Activated CD8-positive, alpha-beta T cell treated with anti-CD3 and anti-CD28 coated beads for 36 hours (primary cell): ENCODE results near the gene ARMC3. TPM values are rescaled to one million over a fixed set of nuclear protein-coding genes. Genes with fewer than 3 reads are reported as not detected.

Experiments used
- ATAC-seq: fragments of 200-7000 bp; cut with Tn5 transposase; one replicate; pipeline ENCODE4 v1.10.0; 2021; ENCODE audit warnings: mild to moderate bottlenecking, moderate library complexity
- CTCF ChIA-PET: fragments of 350-600 bp; sonication (Branson Sonifier 250); formaldehyde crosslinking; loops from one replicate; lab custom pipeline; 2021; ENCODE audit warnings: antibody characterized with exemption; lab: Charles Lee
- POLR2A ChIA-PET: fragments of 350-600 bp; sonication (Branson Sonifier 250); formaldehyde crosslinking; loops from one replicate; lab custom pipeline; 2021; ENCODE audit warnings: antibody characterized with exemption; lab: Charles Lee
- DNase-seq: peaks from one replicate; pipeline ENCODE4 v3.0.0-alpha.2; 2020
- H3K27ac Mint-ChIP-seq: one replicate; pipeline ENCODE4 v1.8.0; 2021; ENCODE audit warnings: mild to moderate bottlenecking, mixed read lengths
- H3K27me3 Mint-ChIP-seq: one replicate; pipeline ENCODE4 v1.8.0; 2021; ENCODE audit warnings: mixed read lengths
- H3K36me3 Mint-ChIP-seq: one replicate; pipeline ENCODE4 v1.8.0; 2021; ENCODE audit warnings: low read depth, mixed read lengths
- H3K4me1 Mint-ChIP-seq: one replicate; pipeline ENCODE4 v1.8.0; 2021; ENCODE audit warnings: low read depth, mixed read lengths
- H3K4me3 Mint-ChIP-seq: one replicate; pipeline ENCODE4 v1.8.0; 2021; ENCODE audit warnings: mild to moderate bottlenecking, moderate library complexity, mixed read lengths
- H3K9me3 Mint-ChIP-seq: one replicate; pipeline ENCODE4 v1.8.0; 2021; ENCODE audit warnings: mixed read lengths
- intact Hi-C: fragments of 100-400 bp; cut with micrococcal nuclease; formaldehyde crosslinking; loops from one replicate; pipeline ENCODE4 v1.10.0; 2022
- total RNA-seq, 2 experiments: library from RNA; stranded (reverse); gene quantifications; one replicate each; pipeline ENCODE4 v1.2.3, GENCODE V29; 2021
- TF ChIP-seq, protein P1 (sequence below): fragments of 200-600 bp; IDR thresholded peaks from one replicate; pipeline ENCODE4 v1.8.0; 2022; ENCODE audit warnings: antibody characterized with exemption, mild to moderate bottlenecking

The ARMC3 gene
- total RNA-seq, 2 experiments from 2014 or later = not detected

DNA sequence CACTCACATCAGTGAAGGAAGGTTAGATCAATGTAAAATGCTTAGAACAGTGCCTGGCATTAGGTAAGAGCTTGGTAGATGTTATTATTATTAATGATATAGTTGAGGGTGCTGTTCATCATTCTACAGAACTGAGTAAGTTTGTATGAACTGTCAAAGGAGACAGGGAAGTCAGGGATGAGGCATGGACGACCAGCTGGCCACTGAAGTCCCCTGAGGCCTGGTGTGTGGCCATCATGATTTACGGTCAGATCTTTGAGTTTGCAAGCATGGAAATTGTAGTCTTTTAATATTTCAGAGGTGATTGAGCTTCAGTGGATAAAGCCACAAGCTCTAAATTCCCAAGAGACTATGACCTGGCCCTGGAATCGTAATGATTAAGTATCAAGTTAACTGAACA lies 6.9 kb downstream of the ARMC3 start:
- DNase-seq (no peak), ATAC-seq (no peak)
- Mint-ChIP-seq H3K9me3 (no peaks in the 10 kb centered on the region), H3K27me3 (no peaks in the 10 kb centered on the region), H3K4me1 (no peaks in the 10 kb centered on the region), H3K36me3 (no peaks in the 10 kb centered on the region), H3K4me3 (no peak overlapping the region), H3K27ac (no peak overlapping the region)
- TF ChIP-seq, protein P1, sequence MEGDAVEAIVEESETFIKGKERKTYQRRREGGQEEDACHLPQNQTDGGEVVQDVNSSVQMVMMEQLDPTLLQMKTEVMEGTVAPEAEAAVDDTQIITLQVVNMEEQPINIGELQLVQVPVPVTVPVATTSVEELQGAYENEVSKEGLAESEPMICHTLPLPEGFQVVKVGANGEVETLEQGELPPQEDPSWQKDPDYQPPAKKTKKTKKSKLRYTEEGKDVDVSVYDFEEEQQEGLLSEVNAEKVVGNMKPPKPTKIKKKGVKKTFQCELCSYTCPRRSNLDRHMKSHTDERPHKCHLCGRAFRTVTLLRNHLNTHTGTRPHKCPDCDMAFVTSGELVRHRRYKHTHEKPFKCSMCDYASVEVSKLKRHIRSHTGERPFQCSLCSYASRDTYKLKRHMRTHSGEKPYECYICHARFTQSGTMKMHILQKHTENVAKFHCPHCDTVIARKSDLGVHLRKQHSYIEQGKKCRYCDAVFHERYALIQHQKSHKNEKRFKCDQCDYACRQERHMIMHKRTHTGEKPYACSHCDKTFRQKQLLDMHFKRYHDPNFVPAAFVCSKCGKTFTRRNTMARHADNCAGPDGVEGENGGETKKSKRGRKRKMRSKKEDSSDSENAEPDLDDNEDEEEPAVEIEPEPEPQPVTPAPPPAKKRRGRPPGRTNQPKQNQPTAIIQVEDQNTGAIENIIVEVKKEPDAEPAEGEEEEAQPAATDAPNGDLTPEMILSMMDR = no peak
- ChIA-PET CTCF (interaction anchor here (1.2 kb wide), 1 partner anchor 12 kb away, joined by 3 read pairs; no protein-coding TSS in a partner anchor), POLR2A (interaction anchor here (0.7 kb wide), 1 partner anchor 90 kb away, joined by 3 read pairs; no protein-coding TSS in a partner anchor)
- intact Hi-C loops = no loop called here

DNA sequence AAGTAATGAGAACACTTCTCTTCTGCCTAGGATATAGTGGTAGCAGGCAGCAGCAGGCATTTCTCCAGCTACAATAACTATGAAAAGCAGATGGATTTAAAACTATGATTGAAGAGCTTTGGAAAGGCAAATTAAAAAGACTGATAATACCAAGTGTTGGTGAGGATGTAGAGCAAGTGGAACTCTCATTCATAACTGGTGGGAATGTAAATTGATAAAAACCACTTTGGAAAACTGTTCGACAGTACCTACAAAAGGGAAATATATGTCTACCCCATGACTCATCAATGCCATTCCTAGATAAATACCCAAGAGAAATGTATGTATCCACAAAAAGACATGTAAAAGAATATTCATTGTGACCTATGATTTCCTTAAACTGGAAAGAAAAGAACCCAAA lies 14.6 kb downstream of the ARMC3 start:
- no peak for ATAC-seq
- intact Hi-C loops = no loop called here
- CTCF ChIA-PET = interaction anchor here (0.6 kb wide), 1 partner anchor 47 kb away, joined by 3 read pairs; no protein-coding TSS in a partner anchor
- Mint-ChIP-seq H3K36me3 (no peaks in the 10 kb centered on the region), H3K27me3 (peaks cover 3% of the 10 kb centered on the region), H3K9me3 (peaks cover 6% of the 10 kb centered on the region), H3K4me3 (no peak overlapping the region), H3K4me1 (peaks cover 14% of the 10 kb centered on the region), H3K27ac (no peak overlapping the region)
- TF ChIP-seq, protein P1 = no peak
- POLR2A ChIA-PET = no interaction called here
- DNase-seq = no peak

DNA sequence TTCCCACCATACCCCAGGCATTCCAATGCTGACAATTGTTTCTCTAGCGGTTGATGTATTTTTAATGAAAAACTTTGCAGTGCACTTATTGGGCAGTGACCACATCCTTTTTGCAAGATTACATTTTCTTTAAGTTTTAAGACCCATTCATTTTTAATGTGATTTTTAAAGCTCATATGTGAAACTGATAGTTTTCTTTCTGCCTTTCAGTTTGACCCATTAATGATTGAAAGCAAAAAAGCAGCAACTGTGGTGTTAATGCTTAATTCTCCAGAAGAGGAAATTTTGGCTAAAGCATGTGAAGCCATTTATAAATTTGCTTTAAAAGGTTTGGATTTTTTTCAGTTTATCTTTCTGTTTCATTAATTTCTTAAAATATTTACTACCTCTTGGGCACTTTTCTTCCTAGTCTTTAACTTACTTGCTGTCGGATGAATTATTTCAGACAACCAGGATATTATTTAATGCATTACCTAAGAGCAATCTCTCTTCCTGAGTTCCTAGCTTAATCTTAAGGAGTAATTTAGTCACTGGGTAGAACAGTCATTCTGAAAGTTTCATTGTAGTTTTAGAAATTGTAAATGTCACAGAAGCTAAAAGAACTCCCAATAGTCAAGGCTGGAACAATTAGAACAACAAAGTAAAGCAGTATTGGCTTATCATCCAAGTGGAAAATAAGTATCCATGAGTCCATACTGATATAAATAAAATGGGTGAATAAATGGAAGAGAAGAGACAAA lies 18.3 kb downstream of the ARMC3 start:
- intact Hi-C loops = no loop called here
- Mint-ChIP-seq H3K27me3 (peaks cover 3% of the 10 kb centered on the region), H3K9me3 (peaks cover 16% of the 10 kb centered on the region), H3K4me3 (no peak overlapping the region), H3K4me1 (peaks cover 14% of the 10 kb centered on the region), H3K27ac (no peak overlapping the region), H3K36me3 (no peaks in the 10 kb centered on the region)
- DNase-seq (no peak), ATAC-seq (no peak)
- TF ChIP-seq, protein P1 = no peak
- POLR2A ChIA-PET = no interaction called here
- CTCF ChIA-PET = interaction anchor here (0.9 kb wide), 1 partner anchor 43 kb away, joined by 3 read pairs; no protein-coding TSS in a partner anchor

DNA sequence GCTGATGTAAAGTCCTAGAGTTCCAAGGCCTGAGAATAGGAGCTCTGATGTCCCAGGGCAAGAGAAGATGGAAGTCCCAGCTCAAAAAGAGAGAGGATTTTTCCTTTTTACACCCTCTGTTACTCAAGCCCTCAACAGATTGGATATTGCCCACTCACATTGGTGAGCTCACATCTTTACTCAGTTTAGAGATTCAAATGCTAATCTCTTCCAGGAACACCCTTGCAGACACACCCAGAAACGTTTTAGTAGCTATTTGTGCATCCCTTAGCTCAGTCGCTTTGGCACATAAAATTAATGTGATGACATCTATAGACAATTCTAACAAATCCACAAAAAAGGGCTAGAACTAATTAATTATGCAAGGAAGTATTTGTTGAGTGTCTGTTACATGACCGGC lies 27.1 kb downstream of the ARMC3 start:
- intact Hi-C loops = no loop called here
- no peaks in the 10 kb centered on the region for H3K4me1 Mint-ChIP-seq
- peaks cover 5% of the 10 kb centered on the region for H3K9me3 Mint-ChIP-seq
- no peak overlapping the region for H3K27ac Mint-ChIP-seq
- DNase-seq (no peak), ATAC-seq (no peak)
- no peak overlapping the region for H3K4me3 Mint-ChIP-seq
- H3K27me3 Mint-ChIP-seq = no peaks in the 10 kb centered on the region
- ChIA-PET CTCF (no interaction called here), POLR2A (interaction anchor here (0.6 to 0.9 kb wide), 3 partner anchors 58 to 239 kb away, joined by 3 to 4 read pairs (median 3); no protein-coding TSS in a partner anchor)
- peaks cover 1% of the 10 kb centered on the region for H3K36me3 Mint-ChIP-seq
- TF ChIP-seq, protein P1 = no peak

- POLR2A ChIA-PET = no interaction called here
Observed at GRCh38 chr10:22958338-22958737, 30.5 kb downstream of the ARMC3 start.

More at GRCh38 chr10:22958338-22958737, 30.5 kb downstream of the ARMC3 start:
- intact Hi-C loops = no loop called here
- Mint-ChIP-seq H3K27ac (no peak overlapping the region), H3K27me3 (no peaks in the 10 kb centered on the region), H3K4me3 (no peak overlapping the region), H3K9me3 (peaks cover 1% of the 10 kb centered on the region), H3K4me1 (no peaks in the 10 kb centered on the region), H3K36me3 (peaks cover under 1% of the 10 kb centered on the region)
- CTCF ChIA-PET = no interaction called here
- TF ChIP-seq, protein P1 = no peak
- no peak for DNase-seq
- no peak for ATAC-seq
